Medulla oblongata (tissue), 1 donor: ENCODE measurements around the gene PLGLB1.
"Not testable (repeated sequence)": the region's sequence is repeated elsewhere in the genome, so short reads cannot be mapped to it uniquely, and the experiment has no call there.

ENCODE experiments used
- DNase-seq: peaks from one replicate; pipeline ENCODE4 v3.0.0-alpha.2; 2015; ENCODE audit errors: extremely low spot score

The PLGLB1 gene

DNA sequence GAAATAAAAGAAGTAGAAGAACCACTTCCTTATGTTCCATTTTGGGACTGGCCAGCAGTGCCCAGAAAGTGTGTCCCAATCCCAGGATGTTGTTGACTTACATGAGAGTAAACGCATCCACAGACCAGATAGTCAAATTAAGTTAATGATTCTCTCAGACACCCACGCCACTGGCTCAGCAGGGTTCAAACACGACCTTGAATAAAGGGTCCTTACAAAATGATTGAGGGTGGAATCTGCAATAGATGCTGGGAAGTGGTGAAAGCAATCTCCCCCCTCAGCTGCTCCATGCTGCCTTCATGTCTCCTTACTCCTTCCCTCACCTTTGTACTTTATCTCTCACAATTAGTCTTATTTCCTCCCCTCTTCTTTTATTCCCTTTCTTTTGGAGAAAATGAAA is at the start of gene PLGLB1:
TSS of gene PLGLB1 (minus strand) at position 101 of the 400 bp plus-strand sequence. CDS start at position 40, 61 bp downstream.
- not testable (repeated sequence) for DNase-seq

DNA sequence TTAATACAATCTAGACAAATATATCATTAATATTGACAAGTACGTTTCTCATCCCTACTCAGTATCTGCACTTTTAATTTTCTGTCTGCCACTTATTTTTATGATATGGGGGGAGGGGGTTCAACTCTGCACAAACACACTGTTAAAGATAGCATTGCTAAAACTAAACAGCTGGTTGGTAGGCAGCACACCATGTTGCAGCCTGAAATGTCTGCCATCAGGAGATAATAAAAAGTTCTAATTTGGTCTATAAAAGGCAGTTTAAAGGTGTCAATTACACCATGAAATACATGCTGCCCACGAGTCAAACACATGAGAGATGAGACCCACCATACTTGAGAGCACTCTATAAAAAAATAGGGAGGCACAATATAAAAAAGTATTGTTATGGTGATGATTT is 42.7 kb upstream of the PLGLB1 start:
- DNase-seq: not testable (repeated sequence)

DNA sequence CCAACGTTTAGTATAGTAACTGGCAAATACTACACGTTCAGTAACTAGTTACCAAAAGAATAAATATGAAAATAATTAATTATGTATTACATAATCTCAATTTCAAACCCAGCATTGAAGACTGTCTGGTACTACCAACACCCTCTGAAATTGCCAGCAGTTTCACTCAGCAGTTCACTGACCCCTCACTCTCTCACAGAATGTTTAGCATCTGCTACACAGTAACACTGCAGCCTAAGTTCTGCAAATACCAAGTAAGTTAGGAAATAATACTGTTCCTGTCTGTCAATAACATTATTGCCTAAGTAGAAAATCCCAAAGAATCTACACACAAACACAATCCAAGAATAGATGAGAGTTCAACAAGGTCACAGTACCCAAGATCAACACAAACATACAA is 41.8 kb upstream of the PLGLB1 start:
- DNase-seq: not testable (repeated sequence)

DNA sequence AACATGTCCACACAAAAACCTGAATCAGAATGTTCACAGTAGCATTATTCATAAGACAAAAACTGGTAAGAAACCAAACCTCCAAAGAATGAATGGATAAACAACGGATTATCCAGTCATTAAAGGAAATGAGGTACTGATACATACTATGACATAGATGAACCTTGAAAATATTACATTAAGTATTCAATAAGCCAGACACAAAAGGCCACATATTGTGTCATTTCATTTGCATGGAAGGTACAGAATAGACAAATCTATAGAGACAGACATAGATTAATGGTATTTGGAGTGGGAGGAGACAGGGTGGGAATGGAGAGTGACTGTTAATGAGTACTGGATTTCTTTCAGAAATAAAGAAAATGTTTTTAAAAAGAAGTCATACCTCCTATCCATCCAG is 39.9 kb upstream of the PLGLB1 start:
- DNase-seq: not testable (repeated sequence)

DNA sequence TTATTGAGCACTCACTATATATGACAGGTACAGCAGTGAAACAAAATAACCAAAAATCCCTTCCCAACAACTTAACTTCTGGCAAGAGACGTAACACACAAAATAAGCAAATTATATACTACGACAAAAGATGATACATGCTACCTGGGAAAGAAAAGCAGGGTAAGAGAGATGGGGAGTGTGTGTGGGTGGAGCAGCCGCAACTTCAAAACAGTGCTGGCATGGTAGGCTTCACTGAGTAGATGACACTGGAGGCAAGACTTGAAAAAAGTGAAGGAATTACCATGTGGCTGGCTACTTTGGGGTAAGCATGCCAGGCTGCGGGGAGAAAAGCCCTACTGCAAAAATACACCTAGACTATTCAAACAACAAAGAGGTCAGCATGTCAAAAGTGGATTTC is 36.0 kb upstream of the PLGLB1 start:
- not testable (repeated sequence) for DNase-seq

DNA sequence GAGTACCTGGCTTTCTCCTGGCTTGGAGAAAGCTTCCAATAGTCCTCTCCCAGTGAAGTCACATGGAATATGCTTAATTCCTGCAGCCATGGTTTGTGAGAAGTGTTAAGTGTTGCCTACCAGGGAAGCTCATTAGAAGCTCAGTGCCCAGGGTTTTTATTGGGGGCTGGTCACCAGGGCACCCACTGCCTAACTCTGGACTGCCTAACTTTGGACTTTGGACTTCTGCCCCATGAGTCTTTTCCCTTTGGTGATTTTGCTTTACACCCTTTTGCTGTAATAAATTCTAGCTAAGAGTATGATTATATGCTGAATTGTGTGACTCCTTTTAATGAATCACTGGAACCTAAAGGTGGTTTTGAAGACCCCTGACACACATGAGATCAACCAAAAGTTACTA is 35.2 kb upstream of the PLGLB1 start:
- DNase-seq: not testable (repeated sequence)

DNA sequence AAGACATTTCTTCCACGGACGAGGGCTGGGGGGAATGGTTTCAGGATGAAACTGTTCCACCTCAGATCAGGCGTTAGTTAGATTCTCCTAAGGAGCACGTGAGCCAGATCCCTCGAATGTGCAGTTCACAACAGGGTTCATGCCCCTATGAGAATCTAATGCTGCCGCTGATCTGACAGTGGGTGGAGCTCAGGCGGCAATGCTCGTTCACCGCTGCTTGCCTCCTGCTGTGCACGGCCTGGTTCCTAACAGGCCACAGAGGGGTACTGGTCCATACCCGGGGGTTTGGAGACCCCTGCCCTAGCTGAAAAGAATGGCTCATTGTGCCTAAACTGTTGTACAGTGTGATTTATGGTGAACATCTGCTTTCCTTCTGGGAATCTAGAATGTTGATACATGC is 34.8 kb upstream of the PLGLB1 start:
- not testable (repeated sequence) for DNase-seq

DNA sequence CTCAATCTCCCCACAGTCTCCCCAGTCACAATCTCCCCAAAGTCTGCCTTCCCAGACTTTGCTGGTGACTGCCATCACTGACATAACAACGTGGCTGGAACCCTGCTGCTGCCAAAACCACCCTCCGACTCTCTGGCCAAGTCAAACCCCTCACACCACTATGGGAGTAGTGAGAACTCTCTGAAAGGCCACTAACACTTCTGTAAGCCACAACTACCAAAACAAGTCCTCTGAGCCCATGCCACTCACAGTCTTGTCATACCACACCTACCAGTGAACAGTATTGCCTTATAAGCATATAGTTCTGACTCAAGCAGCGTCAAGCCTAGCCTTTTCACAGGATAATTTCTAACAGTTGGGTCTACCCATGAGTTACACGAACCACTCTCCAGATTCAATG is 32.7 kb upstream of the PLGLB1 start:
- not testable (repeated sequence) for DNase-seq

DNA sequence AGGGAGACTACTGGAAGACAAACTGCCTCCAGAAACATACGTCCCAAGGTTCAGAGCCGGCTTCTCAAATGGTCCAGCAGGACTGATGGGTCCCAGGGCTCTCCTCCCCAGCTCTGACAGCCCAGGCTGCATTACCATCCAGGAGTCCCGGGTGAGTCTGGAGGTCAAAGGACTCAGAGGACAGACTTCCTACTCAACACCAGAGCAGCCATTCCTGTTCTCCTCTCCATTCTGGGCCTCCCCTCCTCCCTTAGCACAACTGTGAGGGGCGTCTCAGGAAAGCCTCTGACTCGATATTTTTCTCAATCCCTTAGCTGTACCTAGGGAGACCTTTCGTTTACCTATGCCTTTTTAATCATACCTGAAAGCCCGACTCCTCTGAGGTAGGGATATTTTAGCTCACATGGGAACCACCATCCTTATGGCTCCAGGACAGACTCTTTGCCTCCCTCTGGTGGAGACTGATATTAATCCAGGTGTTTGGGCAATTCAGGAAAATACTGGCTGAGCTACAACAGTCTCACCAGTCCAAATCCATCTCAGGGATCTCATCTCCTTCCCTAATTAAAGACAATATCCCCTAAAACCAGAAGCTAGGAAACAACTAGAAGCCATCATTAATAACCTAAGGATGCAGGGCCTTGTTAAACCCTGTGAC is 19.8 kb upstream of the PLGLB1 start:
- DNase-seq: not testable (repeated sequence)

DNA sequence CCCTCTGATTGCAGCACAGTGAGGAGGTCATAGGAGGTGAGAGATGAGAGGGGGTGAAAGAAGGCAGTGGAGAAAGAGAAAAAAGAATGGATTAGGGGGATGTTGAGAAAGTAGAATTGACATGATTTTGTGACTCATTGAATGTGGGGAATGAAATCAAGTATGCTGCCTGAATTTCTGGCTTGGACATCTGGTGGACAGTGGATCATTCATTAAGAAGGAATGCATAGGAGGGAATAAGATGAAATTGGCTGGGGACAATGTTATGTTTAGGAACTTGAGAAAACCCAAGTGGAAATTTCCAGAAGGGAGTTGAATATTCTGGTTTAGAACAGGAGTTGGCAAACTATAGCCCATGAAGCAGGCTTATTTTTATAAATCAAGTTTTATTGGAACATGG is 7.0 kb upstream of the PLGLB1 start:
- not testable (repeated sequence) for DNase-seq

DNA sequence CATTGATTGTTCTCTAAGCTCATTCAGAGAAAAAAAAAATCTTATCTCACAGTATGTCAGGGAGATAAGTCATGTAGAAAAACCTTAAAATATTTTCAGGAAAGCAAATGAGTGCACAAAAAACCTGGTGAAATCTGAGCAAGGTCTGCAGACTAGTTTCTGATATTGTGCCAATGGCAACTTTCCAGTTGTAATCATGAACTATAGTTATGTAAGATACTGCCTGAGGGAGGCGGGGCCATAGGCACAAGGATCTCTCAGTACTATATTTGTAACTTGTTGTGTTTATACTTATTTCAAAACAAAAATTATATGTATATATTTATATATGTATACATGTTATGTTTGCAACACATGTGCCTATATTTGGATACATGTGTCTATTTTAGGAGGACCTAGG is 5.2 kb upstream of the PLGLB1 start:
- not testable (repeated sequence) for DNase-seq

DNA sequence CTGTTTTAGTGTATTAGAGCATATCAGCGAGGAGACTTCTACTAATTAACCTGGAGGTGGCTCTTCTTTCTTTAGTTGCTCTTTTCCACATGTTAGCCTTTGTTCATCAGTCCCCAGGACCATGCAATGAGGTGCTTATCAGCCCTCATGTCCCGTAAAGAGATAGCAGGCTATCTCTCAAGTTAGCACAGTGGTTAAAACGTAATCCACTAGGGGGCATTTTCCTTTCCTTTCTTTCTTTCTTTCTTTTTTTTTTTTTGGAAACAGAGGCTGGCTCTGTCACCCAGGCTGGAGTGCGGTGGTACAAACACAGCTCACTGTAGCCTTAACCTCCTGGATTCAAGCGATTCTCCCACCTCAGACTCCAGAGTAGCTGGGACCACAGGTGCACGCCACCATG is 4.3 kb upstream of the PLGLB1 start:
- not testable (repeated sequence) for DNase-seq

DNA sequence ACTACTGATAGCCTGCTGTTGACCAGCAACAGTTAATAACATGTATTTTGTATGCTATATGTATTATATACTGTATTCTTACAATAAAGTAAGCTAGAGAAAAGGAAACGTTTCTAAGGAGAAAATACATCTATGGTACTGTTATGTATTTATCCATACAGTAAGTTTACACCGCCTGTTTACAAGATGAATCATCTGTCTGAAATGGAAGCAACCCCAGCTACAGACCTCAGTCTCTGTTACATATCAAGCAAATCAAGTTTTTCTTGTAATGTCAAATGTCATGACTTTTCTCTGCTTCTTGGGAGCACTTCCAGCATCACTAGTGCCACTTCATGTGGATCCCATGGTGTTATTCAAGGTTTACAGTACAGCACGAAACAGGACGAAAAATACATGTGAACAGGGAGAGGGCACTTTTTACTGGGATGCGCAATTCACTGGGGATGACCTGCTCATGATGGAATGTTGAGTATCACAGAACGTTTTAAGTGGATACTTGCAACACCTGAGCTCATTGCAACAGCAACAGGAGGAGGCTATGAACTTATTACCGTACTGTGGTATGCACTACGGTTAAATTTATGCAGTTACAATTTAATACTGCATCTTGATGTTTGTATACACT is 2.5 kb upstream of the PLGLB1 start:
- DNase-seq: not testable (repeated sequence)

DNA sequence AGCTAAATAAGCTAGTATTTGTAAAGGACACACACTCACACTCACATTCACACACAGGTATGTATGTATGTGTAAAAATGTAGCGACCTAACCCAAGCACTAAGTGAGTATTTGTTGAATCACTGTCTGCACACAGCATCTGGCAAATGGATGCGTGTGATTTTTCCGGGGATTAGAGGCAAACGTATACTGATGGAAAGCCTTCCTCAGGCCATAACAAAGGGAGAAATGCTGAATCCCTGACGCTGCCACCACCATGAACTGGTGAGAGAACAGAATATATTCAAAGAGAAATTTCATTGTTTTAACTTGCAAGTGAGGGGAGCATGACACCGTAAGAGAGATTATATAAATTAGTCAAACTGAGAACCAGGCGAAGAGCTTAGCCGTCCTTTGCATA is 601 bp downstream of the PLGLB1 start:
- not testable (repeated sequence) for DNase-seq

DNA sequence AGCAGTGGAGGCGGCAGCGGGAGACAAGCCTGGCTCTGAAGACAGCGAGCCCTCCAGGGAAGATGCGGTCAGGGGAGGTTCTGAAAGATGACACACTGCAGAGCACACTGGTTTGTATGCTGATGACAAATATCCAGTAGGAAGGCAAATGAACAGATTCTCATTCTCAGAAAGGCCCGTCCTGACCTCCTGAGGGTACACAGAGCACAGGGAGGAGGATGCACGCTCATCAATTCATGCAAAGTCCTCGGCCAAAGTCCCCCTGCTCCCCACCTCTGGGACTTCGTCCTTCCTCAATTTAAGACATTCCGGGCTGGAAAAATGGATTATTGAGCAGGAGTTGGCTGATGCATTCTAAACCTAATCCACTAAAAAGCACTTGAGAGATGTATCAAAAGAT is 2.6 kb downstream of the PLGLB1 start:
- not testable (repeated sequence) for DNase-seq

DNA sequence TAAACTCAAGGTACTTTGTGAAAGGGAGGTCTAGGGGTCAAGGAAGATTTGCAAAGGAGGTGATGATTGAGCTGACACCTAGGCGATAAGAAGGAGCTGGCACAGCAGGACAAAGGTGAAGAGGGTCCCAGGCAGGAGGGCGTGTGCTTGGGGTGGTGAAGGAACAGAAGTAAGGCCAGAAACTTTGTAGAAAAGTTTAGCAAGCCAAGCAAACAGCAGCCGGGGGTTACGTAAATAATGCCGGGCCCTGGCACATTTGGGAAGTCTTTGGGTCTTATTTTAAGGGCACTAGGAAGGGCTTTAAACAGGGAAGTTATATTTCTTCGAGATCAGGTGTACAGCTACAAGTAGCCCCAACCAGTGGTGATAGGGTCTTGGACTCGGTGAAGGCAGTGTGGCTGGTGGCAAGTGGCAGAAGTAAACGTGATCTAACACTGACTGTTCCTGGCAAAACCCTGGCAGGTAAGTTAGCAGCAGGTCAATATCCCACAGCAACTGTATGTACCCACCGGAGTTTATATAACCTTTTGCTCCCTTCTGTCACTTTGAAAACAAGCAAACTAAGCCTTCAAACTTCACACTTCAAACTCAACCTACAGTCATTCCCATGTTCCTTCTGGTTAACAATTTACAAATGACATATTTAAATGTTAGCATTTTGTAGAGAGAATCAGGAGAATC is 7.0 kb downstream of the PLGLB1 start:
- not testable (repeated sequence) for DNase-seq

DNA sequence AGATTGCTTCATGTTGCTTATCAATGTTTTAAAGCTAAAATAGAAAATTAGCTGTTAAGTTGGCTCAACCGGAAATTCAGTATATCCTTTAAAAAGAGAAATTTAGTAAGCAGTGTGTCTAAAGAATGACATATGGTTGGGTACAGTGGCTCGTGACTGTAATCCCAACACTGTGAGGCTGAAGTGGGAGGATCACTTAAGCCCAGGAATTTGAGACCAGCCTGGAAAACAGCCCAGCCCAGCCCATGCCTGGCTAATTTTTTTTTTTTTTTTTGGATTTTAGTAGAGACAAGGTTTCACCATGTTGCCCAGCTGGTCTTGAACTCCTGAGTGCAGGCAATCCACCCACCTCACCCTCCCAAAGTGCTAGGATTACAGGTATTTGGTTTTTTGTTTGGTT is 17.2 kb downstream of the PLGLB1 start:
- DNase-seq: not testable (repeated sequence)
